ENCODE results near the gene STRA6. TPM values are rescaled to one million over a fixed set of nuclear protein-coding genes. Genes with fewer than 3 reads are reported as not detected.
A peak's percentile ranks its signal among the peaks of the same experiment; 100 is the strongest.

Gene STRA6
- total and polyA plus RNA-seq, 2 of the 8 experiments (the other 6 are each of a cell fraction or from before 2014, with no cell fraction given) = 9.3 to 14.5 TPM

- 85% methylated on average over 20 of the region's 21 CpGs; no CpG with 5 or more reads in 1 of the 2 experiments for WGBS, 2 experiments (ENCODE audit: extremely low coverage in 1 of 2, insufficient coverage in 1 of 2, insufficient read length in 1 of 2, insufficient replicate concordance in 2 of 2, low coverage in 1 of 2, low lambda C conversion rate in 2 of 2, missing lambda C conversion rate in 1 of 2)
- POLR2A ChIA-PET (ENCODE audit: partially characterized antibody) = interaction anchor here (0.9 to 2.7 kb wide), 8 partner anchors 8 to 19 kb away, joined by 3 to 6 read pairs (median 4); partner anchors contain the start of gene ISLR
- no peak for FAIRE-seq
- TF ChIP-seq SP4 (IDR thresholded peaks at IDR 0.05; ENCODE audit: low read length) (no peak), GTF2F1 (IDR thresholded peaks at IDR 0.05; ENCODE audit: borderline replicate concordance, low read depth, low read length) (no peak), KDM4A (IDR thresholded peaks at IDR 0.05; ENCODE audit: low read depth, low read length, severe bottlenecking) (no peak), KDM1A (IDR thresholded peaks at IDR 0.05; ENCODE audit: borderline replicate concordance, low read length) (no peak), RAD21 (IDR thresholded peaks at IDR 0.05 in 1 of 2, conservative IDR thresholded peaks at IDR 0.05 in 1 of 2; ENCODE audit: low read depth in 2 of 2, low read length in 2 of 2) (no peak), CEBPB (IDR thresholded peaks at IDR 0.05; ENCODE audit: low read depth, low read length) (no peak), SIN3A (conservative IDR thresholded peaks at IDR 0.05 in 1 of 2, IDR thresholded peaks at IDR 0.05 in 1 of 2; ENCODE audit: low read depth in 1 of 2, low read length in 2 of 2) (no peak), POLR2A (IDR thresholded peaks at IDR 0.05; ENCODE audit: control extremely low read depth in 1 of 2, low read depth in 2 of 2, low read length in 2 of 2) (no peak), E2F6 (IDR thresholded peaks at IDR 0.05) (no peak), PHF8 (conservative IDR thresholded peaks at IDR 0.05; ENCODE audit: low read depth, low read length) (no peak)
Observed at GRCh38 chr15:74180881-74181602, 21.5 kb downstream of the STRA6 start.

More at GRCh38 chr15:74180881-74181602, 21.5 kb downstream of the STRA6 start:
- H3K18ac ChIP-seq (ENCODE audit: extremely low read depth, low read length) = no peak overlapping the region; the same call in 1 of the 2 replicates
- H3K36me3 ChIP-seq (ENCODE audit: control insufficient read depth in 2 of 4, insufficient read depth in 4 of 4, low read length in 3 of 4) = no peaks in the 10 kb centered on the region
- H3K4me1 ChIP-seq (replicated peaks in 1 of 4; ENCODE audit: control insufficient read depth in 3 of 4, insufficient read depth in 4 of 4, low read length in 3 of 4) = peaks cover 0 to 6% (median 1%) of the 10 kb centered on the region in 4 experiments; a peak in 3 of 7 replicates
- H3K27ac ChIP-seq (ENCODE audit: low read depth, low read length) = no peak overlapping the region
- no peak overlapping the region for H2BK12ac ChIP-seq (ENCODE audit: low read depth, low read length)
- no peak overlapping the region for H3K14ac ChIP-seq (ENCODE audit: insufficient read length)
- H2BK120ac ChIP-seq (replicated peaks; ENCODE audit: low read depth, low read length) = no peak overlapping the region
- H4K91ac ChIP-seq (replicated peaks; ENCODE audit: insufficient read length, low read length) = no peak overlapping the region
- no peak overlapping the region; the same call in 1 of the 2 replicates for H2AK5ac ChIP-seq (ENCODE audit: low read depth, low read length)
- H3K79me2 ChIP-seq (ENCODE audit: control insufficient read depth in 1 of 2, insufficient read depth in 2 of 2, low read length in 2 of 2) = no peaks in the 10 kb centered on the region
- peak overlapping the region; percentile 40; the same call in 1 of the 2 replicates for H2BK15ac ChIP-seq (ENCODE audit: low read length)
- no peaks in the 10 kb centered on the region; the same call in 1 of the 2 replicates for H3K79me1 ChIP-seq (ENCODE audit: low read depth, low read length)
- H3K4ac ChIP-seq (replicated peaks; ENCODE audit: insufficient read length, low read depth, low read length) = no peak overlapping the region
- peaks cover 2% of the 10 kb centered on the region in 2 experiments for H4K20me1 ChIP-seq (replicated peaks in 1 of 2; ENCODE audit: control insufficient read depth in 1 of 2, insufficient read depth in 2 of 2, low read length in 2 of 2)
- no peaks in the 10 kb centered on the region; a peak in 1 of 7 replicates for H3K27me3 ChIP-seq (replicated peaks in 1 of 4; ENCODE audit: control insufficient read depth in 3 of 4, extremely low read depth in 1 of 4, insufficient read depth in 3 of 4, low read length in 3 of 4)
- H3K4me3 ChIP-seq (ENCODE audit: extremely low read depth in 1 of 4, insufficient read depth in 2 of 4, low read depth in 3 of 4, low read length in 4 of 4) = no peak overlapping the region
- no peak for DNase-seq (ENCODE audit: low read depth in 1 of 2, low spot score in 2 of 2)
- H2AFZ ChIP-seq (ENCODE audit: low read length) = no peak overlapping the region
- no peak overlapping the region for H3K9ac ChIP-seq (replicated peaks in 1 of 4; ENCODE audit: extremely low read depth in 1 of 4, low read depth in 3 of 4, low read length in 3 of 4)
- peak overlapping the region; percentile 60; the same call in 1 of the 2 replicates for H2BK5ac ChIP-seq (ENCODE audit: low read depth, low read length)
- no peaks in the 10 kb centered on the region for H3K9me3 ChIP-seq (ENCODE audit: insufficient read depth in 2 of 2, low read depth in 1 of 2, low read length in 1 of 2)
- H2BK20ac ChIP-seq (ENCODE audit: low read length) = no peak overlapping the region
- H3K4me2 ChIP-seq (ENCODE audit: insufficient read depth in 1 of 2, low read depth in 2 of 2, low read length in 2 of 2) = no peak overlapping the region
- CTCF ChIA-PET (ENCODE audit: partially characterized antibody) = interaction anchor here (0.7 to 2.9 kb wide), 9 partner anchors 9 to 163 kb away, joined by 3 to 12 read pairs (median 4); no protein-coding TSS in a partner anchor
- H4K5ac ChIP-seq (ENCODE audit: insufficient read length, low read depth, low read length) = no peak overlapping the region
- no peak overlapping the region for H3K23ac ChIP-seq (ENCODE audit: insufficient read length)
- no peak overlapping the region; the same call in 1 of the 2 replicates for H4K8ac ChIP-seq (ENCODE audit: extremely low read depth, insufficient read depth, low read length)
- H3K56ac ChIP-seq (replicated peaks; ENCODE audit: insufficient read length, low read depth, low read length) = no peak overlapping the region
- no peaks in the 10 kb centered on the region for H3K23me2 ChIP-seq (ENCODE audit: low read depth, low read length)

Data from H1 (cell line).